Measurements from ENCODE around the gene SLC66A1.
A peak's percentile ranks its signal among the peaks of the same experiment; 100 is the strongest.

SLC66A1 gene

DNA sequence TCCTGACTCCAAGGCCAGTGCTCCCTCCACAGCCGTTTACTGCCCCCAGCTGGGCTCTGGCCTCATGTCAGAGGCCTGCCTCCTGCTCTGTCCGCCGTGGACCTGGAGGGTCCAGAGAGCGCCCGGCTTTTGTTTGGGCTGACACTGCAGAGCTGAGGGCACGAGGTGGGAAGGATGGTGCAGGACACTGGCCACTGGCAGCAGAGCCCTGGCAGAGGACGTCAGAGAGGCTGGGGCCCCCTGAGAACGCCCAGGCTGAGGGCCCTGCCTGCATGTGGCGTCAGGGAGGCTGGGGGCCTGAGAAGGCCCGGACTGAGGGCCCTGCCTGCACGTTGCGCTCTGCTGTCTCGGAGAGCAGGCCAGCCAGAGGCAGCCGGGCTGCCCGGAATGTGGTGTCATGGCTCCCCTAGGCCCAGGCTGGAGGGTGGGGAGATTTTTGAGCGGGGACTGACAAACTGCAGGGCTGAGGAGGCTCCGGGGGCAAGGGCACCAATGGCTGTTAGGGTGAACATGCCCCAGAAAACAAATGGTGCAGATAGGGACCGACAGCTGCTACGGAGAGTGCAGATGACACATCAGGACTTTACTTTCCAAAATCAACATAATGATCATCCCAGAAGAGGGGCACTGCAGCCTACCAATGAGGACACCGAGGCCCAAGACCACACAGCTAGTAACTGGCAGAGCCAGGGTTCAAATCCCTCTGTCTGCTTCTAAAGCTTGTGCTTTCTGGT is 31.7 kb downstream of the SLC66A1 start:
- DNase-seq, result no peak

DNA sequence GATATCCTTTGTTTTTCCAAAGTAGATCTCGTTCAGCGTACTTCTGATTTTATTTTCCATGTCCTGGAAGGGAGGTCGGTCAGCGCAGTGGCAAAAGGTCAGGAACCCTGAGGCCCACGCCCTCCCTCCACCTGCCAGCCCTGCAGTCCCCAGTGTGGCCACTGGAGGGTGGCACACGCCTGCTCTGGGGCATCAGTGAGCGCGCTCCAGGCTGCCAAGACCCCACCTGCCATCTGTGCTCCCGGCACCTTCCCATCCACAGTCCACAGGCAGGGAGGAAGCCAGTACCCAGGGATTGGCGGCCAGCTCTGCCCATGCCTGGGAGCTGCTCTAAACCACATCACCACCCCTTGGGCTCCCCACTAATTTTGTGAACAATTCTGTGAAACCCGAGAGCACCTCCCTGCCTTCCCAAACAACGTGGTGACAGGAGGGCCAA is 32.3 kb downstream of the SLC66A1 start:
- DNase-seq, result peak; percentile 12 to 45

DNA sequence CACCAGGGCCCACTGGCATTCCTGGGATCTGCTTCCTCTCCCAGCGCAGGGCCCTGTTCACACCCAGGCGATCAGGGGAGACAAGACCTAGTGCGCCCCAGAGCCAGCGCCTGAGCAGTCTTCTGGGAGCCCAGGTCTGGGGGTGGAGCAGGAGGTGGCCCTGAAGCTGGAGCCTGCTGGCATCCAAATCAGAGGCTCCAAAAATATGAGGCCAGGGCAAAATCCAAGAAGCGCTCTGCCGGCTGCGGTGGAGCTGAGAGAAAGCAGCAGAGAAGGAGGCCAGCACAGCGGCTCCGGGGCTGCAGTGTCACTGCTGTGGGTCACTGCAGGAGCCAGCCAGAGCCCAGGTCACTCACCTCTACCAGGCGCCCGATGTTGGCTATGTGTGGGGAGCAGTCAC is 32.7 kb downstream of the SLC66A1 start:
- no peak for DNase-seq

DNA sequence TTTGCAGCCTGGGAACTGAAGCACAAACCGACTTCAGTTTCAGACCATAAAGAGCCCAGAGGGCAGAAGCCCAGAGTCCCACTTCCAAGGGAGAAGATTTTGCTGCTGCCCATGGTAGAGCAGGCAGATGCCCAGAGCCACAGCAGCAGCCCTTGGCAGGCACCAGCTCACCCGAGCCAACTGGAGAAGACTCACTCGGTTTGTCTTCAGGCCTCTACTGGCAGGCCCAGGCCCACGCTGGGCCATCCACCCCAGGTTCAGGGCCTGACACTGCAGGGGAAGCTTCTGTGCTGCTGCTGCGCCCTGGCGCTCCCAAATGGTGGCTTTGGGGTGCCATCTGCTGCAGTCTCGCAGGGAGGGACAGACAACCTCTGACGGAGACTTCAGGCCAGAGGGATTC is 33.3 kb downstream of the SLC66A1 start:
- DNase-seq, result no peak

DNA sequence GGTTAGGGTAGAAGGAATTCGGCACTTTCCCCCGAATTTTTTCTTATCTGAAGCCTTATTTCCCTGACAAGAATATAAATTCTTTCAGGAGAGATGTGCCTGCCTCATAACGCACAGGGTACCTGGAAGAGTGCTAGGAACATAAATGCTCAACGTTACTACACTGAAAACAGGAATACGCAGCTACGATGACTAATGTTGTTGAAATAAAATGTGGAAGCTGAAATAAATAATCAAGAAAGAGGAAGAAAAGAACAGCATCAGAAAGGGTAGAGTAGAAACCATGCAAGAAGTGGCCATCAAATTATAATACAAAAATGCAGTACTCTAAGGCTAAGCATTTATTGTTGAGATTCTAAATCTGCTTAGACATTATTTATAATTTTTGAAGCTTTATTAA is 33.9 kb downstream of the SLC66A1 start:
- DNase-seq, result no peak

DNA sequence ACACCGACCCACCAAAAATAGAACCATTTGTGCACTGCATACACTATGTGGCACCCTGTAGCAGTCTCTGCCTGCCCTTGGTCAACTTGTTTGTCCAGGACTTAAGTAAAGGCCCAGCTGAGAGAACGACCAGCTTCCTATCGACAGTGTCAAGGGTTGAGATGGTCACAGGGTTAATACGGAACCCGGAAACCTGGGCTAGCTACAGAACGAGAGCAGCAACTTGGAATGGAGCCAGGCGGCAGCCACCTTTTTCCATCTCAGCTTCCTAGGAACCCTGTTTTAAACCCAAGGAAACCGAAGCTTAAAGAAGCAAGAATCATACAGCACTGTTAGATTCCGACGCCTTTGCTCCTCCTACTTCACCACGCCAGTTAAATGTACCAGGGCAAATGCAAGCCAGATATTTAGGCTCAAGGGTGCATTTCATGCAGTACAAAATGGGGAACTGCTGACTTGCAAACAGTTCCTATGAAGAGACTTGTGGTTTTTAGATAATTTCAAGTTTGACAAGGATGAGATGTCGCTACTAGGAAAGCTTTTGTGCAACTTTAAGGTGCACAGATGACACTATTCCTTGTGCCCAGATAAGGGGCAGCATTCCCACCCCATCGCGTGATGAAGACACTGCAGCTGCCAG is 35.5 kb downstream of the SLC66A1 start:
- DNase-seq, result no peak

DNA sequence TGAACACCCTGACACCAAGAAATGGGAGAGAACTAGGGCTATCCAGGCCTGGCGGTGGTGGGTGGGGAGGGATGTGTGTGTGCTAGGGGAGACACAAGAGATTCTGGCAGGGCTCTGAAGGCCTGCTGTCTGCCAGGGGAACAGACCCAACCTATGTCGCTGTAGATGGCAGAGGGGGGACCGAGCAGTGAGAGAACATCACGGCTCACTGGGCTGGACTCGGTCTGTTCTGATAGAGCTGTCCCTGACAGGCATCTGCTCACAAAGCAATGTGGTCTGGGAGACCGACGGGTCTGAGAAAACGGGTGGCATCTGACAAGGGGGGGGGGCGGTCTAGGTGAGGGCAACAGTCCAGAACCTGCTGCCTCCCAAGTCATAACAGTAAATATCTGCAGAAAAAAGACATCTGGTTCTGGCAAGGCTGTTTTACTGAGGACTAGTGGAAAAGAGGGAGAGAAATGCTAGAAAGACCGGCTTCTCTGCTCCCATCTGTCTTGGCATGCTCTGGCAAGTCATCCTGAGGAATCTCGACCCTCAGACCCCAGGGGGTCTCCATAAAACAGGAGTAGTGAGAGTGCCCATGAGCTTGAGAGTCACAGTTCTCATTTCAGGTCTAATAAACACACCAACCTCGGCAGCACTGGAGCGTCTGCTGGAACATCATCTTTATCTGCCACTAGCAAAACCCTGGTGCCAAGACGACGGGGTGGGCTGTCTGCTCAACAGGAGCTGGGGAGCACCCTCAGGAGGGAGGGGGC is 36.5 kb downstream of the SLC66A1 start:
- no peak for DNase-seq

DNA sequence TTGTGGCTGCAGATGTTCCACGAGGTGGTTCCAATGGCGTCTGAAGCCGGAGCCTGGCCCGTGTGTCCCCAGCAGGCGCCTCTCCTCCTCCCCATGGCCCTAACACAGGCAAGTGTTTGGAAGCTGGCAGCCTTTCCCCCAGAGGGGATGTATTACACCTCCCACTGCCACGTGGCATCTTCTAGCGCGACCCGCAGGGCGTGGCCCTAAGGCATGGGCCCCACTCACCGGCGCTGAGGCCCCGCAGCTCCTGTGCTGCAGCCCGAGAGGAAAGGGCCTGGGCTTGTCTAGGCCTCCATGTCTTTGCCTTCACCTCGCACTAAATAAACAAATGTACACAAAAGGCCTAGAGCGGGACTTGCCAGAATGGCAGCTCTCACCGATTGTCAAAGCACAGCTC is 37.9 kb downstream of the SLC66A1 start:
- no peak for DNase-seq

DNA sequence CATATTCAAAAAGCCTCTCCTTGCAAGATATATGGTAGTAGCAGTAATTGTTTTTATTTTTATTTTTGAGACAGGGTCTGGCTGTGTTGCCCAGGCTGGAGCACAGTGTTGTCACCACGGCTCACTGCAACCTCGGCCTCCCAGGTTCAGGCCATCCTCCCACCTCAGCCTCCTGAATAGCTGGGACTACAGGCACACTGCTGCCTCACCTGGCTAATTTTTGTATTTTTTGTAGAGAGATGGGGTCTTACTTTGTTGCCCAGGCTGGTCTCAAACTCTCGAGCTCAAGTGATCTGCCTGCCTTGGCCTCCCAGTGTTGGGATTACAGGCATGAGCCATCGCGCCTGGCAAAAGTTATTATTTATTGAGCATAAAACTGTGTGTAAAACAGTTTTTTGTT is 38.4 kb downstream of the SLC66A1 start:
- DNase-seq, result no peak

DNA sequence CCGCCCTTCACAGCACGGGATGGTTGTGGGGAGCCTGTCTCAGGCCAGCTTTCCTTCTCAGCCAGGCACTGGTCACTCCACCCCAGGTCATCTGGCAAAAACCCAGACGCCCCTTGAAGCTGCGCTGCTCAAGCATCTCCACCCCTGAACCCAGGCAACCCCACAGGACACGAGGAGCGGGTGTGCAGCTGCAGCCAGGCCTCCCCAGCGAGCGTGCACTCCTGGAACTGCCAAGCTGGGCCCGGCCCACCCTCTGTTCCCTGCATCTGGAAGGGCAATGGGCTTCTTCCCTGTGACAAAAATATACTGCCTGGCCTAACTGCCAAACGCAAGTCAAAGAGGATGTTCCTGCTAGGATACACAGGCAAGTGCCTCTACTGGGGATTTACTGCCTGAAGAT is 39.7 kb downstream of the SLC66A1 start:
- DNase-seq, result no peak

DNA sequence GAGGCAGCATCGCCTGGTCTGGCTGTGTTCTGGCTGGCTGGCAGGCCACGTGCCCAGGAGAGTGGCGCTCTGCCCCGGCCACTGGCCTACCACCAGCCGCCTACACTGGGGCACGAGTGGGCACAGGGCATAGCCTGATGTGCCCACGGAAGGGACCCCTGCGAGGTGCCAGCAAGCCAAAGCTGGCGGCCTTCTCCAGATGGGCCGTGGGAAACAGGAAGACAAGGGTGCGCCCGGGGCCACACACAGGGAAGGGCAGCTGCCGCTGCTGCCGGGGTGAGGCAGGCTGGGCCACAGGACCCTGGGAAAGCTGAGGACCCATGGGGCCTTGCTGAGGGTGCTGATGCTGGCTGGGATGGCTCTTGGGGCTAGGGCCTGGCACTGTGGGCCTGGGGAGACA is 40.7 kb downstream of the SLC66A1 start:
- DNase-seq, result no peak

DNA sequence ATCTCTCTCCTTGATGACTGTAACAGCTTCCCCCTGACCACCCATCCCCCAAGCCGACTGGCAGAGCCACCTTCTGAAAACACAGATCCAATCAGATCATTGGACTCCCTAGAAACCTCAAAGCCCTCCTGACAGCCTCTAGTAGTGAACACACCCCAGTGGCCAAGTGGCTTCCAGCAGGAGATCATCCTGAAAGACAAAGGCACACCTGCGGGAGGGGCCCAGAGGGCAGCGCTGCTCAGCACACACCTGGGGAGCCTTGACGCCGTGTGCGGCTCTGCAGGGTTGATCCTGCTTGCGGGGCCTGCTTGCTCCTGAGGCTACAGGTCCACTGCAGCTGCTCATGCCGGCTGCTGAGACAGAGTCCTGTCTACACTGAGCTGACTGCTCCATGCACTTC is 41.5 kb downstream of the SLC66A1 start:
- peak; percentile 54 to 60 for DNase-seq

DNA sequence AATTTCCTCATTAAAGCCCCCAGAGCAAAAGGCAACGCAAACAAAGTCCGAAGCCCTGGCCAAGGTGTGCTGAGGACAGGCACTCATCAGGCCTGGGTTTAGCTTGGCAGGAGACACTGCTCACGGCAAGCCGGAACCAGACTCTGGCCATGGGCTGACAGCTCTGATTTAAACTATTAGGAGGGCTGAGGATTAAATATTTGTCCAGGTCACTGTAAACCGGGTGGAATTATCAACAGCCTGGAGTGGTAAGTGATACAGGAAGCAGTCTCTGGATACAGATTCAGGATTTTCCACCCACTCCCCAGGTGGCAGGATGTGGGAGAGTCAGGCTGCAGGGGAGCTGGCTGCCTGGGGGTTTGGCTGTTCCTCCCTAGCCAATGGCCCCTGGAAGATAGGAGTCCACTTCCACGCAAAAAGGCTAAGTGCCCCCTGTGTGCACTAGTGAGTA is 42.4 kb downstream of the SLC66A1 start:
- DNase-seq, result peak; percentile 84 to 92

DNA sequence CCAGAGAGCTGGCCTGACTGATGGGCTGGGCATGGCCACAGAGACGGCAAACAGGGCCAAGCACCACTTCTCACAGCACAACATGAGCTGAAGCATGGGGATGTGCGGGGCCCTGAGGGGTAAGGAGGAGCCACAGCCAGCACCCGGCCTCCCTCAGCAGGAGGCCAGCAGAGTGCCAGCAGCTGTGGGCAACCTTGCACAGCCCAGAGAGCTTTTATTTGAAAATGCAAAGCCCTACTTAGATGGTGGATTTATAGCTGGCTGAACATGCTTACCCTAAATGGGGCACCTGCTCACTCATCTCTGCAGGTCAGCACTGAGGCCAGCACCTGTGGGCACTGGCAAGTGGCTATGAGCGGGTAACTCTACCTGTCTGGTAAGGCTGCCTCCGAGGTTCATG is 44.1 kb downstream of the SLC66A1 start:
- peak; percentile 43 to 81 for DNase-seq

DNA sequence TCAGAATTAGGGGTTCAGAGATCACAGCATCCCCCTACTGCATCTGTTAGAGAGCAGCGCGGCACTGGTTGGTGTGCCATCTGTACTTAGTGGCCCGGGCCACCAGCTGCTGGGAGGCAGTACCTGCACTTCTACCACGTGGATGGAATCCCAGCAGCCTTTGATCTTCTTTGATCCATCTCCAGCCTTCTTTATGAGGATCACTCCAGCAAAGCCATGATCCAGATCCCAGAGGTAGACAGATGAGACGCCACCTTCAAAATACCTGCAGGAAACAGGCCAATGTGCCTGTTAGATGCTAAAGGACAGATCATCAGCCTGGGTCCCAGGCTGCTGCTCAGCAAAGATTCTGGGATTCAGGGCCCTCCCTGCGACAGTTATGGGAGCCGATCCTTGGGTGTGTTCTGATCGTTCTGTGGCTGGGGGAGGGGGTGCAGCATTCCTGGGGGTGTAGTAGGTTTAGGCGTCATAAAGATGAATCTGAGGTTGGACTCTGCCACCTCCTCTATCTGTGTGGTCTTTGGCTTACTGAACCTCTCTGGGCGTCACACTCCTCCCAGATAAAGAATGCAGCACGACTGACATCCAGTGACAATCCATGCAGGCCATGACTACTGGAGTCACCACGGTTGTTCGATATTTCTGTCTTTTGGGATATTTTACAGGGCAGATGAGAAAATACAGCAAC is 45.3 kb downstream of the SLC66A1 start:
- no peak for DNase-seq

DNA sequence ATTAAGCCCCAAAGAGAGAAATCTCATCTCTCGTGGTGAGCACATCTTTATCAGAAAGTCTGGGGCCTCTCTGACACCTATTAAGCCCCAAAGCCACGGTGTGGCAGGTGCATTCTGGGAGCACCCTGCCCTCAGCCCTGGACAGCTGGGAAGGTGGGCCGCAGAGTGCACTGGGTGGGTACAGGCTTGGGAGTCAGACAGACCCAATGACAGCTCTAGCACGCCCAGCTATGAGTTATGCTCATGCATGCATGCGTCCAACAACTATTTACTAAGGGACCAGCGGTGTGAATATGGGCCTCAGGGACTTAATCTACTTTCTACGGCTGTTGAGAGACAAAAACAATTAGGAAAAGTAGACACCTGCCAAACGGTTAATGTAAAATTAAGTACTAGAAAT is 46.6 kb downstream of the SLC66A1 start:
- DNase-seq, result no peak

DNA sequence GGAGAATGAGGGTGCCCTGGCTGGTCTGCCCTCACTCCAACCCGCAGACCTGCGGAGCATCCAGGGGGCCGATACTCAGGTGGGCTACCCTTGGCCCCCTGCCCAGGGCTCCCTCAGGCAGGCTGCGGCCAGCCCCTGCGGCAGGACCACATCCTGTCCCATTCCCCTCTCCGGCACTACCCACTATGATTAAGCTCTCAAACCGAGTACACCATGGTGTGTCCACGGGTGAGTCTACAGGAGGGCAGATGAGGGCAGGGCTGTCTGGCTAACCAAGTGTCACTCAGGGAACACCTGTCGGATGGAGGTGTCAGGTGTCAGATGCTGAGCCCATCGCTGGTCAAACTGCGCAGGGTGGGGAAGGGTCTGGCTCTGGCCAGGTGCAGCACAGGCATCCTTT is 47.2 kb downstream of the SLC66A1 start:
- DNase-seq, result no peak

DNA sequence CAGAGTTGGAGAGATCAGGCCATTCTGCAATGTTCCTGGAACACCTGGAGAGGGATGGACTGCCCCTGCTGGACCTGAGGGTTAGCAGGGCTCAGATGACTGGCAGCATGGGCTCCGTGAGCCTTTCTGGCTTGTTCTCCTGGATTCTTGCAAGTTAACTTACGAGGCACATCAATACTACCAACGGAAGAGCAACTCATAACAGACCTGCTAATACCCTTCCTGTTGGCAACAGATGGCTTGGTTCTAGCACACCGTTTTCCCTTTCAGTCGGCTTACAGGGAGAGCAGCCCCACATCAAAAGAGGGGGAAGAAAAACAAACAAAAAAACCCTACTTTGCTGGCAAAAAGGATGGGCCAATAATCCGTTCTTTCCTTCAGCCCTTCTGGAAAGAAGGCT is 47.9 kb downstream of the SLC66A1 start:
- no peak for DNase-seq

DNA sequence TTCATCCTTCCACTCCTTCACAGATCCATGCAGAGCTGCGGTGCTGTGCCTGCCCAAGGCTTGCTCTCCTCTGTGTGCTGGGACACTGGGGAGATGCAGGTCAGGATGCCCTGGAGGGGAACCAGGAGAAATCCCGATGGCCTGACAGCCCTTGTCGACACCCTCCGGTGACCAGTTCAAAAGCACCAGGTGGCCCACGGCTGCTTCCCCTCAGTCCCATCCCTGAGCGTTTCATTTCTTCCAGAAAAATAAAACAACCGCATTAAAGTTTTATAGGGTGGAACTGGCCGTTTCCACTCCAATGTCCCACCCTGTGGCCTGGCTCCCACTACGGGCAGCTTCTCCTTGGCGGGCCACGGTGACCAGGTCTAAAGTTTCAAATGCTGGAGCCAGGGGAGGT is 48.3 kb downstream of the SLC66A1 start:
- no peak for DNase-seq

DNA sequence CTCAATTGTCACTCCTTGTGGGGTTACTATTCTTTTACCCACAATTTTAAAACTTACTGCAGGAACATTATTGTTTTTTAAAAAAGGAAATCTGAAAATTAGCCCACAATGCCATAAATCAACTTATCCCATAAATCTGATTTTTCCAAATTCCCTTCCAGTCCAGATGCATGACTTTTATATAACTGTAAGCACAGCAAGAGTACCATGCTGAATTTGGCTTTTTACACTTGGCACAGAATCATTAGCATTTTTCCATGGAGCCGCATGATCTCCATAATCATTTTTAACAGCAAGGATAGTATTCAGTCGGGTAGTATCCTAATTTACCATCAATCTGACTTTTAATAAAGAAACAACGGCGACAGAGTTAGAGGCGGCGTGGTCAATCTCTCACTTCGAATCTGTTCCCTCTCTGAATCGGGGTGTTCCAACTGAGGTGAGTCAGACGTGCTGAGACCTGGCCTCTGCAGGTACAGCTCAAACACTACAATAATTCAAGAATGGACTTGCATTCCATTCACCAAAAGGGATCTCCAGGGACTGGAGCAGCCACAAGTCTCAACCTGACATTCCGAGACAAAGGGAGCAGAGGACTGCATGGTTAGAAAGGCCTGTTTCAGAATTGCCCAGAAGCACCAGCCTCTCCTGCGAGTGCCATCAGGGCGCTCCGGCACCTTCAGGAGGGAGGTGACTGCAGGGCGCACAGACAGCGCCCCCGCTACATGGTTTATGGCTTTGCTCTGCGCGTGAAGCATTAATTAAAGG is 48.9 kb downstream of the SLC66A1 start:
- no peak for DNase-seq

DNA sequence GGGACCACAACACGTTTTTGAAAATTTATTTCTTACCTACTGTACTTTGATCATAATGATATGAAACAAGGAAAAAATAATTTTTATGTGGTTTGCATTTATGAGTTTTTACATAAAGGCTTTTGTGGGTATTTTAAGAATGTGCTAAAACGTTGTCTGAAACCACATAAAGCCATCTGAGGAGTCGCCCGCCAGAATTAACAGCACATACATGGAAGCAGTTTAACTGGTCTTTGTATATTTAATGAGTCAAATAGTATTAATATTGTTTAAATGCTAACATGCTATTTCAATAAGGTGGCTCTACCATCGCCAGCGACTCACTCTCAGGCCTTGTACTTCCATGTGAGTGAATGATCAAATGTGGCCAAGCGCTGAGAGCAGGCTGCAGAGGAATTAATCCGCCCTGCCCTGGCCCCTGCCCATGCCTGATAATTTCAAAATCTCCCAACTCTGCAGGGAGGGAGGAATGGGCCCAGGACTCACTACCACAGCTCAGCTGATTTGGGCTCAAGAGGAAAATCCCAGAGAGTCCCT is 49.6 kb downstream of the SLC66A1 start:
- DNase-seq, result no peak

DNA sequence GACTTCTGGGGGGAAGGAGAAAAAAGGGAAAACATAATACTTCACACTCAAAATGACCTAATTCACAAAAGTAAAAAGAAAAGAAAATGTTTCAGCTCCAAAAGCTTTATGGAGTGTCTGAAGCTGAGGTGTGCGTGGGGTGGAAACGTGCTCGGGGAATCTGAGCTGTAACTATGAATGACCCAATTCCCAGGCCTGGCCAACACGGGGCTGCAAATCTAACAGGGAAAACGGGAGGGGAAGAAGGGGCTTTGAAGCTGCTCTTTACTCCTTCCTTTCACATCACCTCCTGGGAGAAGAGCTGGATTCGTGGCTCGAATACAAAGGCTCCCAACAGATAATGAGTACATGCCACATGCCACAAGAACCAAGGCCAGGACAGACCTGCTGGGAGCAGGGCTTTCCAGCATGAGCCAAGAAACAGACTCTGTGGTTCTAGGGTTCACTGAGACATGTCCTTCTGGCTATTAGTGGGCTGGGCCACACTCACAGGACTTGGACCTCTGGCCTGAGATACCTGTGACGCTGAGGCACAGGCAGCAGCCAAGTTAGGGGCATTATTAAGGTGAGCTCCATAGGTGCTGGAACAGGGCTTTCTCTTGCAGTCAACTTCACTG is 51.5 kb downstream of the SLC66A1 start:
- DNase-seq, result no peak
